Osteocyte (in vitro differentiated cells): Measurements from ENCODE around the gene MYO1D. TPM values are rescaled to one million over a fixed set of nuclear protein-coding genes. Genes with fewer than 3 reads are reported as not detected.

Experiments
- DNase-seq: peaks from one replicate; pipeline ENCODE4 v3.0.0; 2021; ENCODE audit warnings: mixed read lengths; ENCODE audit not compliant: unreplicated experiment; ENCODE audit errors: extremely low spot score
- H3K27ac Mint-ChIP-seq: one replicate; pipeline ENCODE4 v1.8.0; 2021; ENCODE audit warnings: mild to moderate bottlenecking, mixed read lengths; ENCODE audit not compliant: unreplicated experiment
- H3K27me3 Mint-ChIP-seq: one replicate; pipeline ENCODE4 v1.8.0; 2021; ENCODE audit warnings: mixed read lengths; ENCODE audit not compliant: unreplicated experiment
- H3K36me3 Mint-ChIP-seq: one replicate; pipeline ENCODE4 v1.8.0; 2021; ENCODE audit warnings: mixed read lengths; ENCODE audit not compliant: unreplicated experiment
- H3K4me1 Mint-ChIP-seq: one replicate; pipeline ENCODE4 v1.8.0; 2021; ENCODE audit warnings: mixed read lengths; ENCODE audit not compliant: unreplicated experiment
- H3K4me3 Mint-ChIP-seq: one replicate; pipeline ENCODE4 v1.8.0; 2021; ENCODE audit warnings: mild to moderate bottlenecking, moderate library complexity, mixed read lengths; ENCODE audit not compliant: unreplicated experiment
- H3K9me3 Mint-ChIP-seq: one replicate; pipeline ENCODE4 v1.8.0; 2021; ENCODE audit warnings: mixed read lengths; ENCODE audit not compliant: unreplicated experiment
- total RNA-seq: library from RNA; stranded (reverse); gene quantifications from 2 replicates; pipeline ENCODE4 v1.2.1, GENCODE V29; 2021
- TF ChIP-seq, protein P1 (sequence below): fragments of 200-600 bp; sonication (generic); IDR thresholded peaks from 2 replicates; pipeline ENCODE4 v1.5.0; 2021; ENCODE audit warnings: antibody characterized with exemption, mild to moderate bottlenecking, moderate library complexity

MYO1D gene
- total RNA-seq, 1 donor from 2014 or later = 19.1 TPM

DNA sequence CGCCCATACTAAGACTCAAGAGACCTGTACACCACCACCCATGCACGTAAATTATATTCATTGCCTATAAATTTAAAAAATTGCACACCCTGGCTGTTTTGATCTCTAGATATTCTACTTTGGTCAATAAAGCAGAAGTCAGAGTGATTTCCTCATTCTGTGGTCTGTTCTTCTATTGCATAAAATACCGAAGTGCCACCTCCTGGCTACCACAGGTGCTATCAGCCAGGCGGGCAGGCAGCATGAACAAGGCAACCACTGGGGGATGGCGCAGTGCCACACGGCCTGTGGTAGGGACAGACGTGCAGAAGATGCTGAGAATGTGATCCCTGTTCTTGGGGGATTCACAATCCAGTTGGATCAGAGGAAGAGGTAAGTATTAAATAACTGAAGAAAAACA, 267.8 kb downstream of the MYO1D start:
- H3K27me3 Mint-ChIP-seq = no peaks in the 10 kb centered on the region
- TF ChIP-seq, protein P1, sequence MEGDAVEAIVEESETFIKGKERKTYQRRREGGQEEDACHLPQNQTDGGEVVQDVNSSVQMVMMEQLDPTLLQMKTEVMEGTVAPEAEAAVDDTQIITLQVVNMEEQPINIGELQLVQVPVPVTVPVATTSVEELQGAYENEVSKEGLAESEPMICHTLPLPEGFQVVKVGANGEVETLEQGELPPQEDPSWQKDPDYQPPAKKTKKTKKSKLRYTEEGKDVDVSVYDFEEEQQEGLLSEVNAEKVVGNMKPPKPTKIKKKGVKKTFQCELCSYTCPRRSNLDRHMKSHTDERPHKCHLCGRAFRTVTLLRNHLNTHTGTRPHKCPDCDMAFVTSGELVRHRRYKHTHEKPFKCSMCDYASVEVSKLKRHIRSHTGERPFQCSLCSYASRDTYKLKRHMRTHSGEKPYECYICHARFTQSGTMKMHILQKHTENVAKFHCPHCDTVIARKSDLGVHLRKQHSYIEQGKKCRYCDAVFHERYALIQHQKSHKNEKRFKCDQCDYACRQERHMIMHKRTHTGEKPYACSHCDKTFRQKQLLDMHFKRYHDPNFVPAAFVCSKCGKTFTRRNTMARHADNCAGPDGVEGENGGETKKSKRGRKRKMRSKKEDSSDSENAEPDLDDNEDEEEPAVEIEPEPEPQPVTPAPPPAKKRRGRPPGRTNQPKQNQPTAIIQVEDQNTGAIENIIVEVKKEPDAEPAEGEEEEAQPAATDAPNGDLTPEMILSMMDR = peak; percentile 17
- H3K27ac Mint-ChIP-seq = no peak overlapping the region
- no peak for DNase-seq
- H3K4me3 Mint-ChIP-seq = no peak overlapping the region
- H3K36me3 Mint-ChIP-seq = no peaks in the 10 kb centered on the region
- no peaks in the 10 kb centered on the region for H3K4me1 Mint-ChIP-seq
- H3K9me3 Mint-ChIP-seq = peaks cover 6% of the 10 kb centered on the region

DNA sequence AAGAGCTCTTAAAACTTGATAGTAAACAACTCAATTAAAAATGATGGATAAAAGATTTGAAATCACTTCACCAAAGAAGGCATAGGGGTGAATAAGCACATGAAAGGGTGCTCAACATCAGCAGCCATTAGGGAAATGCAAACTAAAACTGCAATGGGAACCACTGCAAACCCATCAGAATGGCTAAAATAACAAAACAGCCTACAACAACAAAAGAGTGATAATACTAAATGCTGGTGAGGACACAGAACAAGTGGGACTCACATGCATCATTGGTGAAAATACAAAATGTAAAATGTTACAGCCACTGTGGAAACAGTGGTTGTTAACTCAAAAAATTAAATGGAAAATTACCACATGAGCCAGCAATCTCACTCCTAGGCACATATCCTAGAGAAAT, 268.7 kb downstream of the MYO1D start:
- Mint-ChIP-seq H3K36me3 (no peaks in the 10 kb centered on the region), H3K4me1 (no peaks in the 10 kb centered on the region)

DNA sequence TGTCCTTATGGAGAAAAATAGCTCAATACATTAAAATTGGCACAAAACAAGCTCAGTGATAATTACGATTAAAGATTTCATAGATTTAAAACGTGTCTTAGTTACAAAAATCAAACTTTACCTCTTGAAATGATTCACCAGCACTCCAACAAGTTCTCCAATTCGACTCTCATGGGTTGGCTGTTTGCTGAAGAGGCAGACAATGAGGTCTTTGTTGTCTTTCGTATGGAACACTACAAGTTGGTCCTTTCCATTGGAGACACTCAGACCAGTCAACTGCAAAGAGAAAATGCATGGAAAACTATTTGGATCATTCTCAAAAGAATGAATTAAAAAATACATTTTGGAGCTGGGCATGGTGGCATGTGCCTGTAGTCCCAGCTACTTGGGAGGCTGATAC, 272.0 kb downstream of the MYO1D start:
- Mint-ChIP-seq H3K4me1 (no peaks in the 10 kb centered on the region), H3K27ac (no peak overlapping the region), H3K4me3 (no peak overlapping the region), H3K36me3 (no peaks in the 10 kb centered on the region), H3K9me3 (peaks cover 15% of the 10 kb centered on the region), H3K27me3 (no peaks in the 10 kb centered on the region)
- TF ChIP-seq, protein P1 = no peak
- no peak for DNase-seq

More for the DNA sequence above, 268.7 kb downstream of the MYO1D start:
- H3K9me3 Mint-ChIP-seq = peaks cover 6% of the 10 kb centered on the region
- no peak overlapping the region for H3K27ac Mint-ChIP-seq
- no peaks in the 10 kb centered on the region for H3K27me3 Mint-ChIP-seq
- no peak overlapping the region for H3K4me3 Mint-ChIP-seq
- DNase-seq = no peak
- TF ChIP-seq, protein P1 = no peak

DNA sequence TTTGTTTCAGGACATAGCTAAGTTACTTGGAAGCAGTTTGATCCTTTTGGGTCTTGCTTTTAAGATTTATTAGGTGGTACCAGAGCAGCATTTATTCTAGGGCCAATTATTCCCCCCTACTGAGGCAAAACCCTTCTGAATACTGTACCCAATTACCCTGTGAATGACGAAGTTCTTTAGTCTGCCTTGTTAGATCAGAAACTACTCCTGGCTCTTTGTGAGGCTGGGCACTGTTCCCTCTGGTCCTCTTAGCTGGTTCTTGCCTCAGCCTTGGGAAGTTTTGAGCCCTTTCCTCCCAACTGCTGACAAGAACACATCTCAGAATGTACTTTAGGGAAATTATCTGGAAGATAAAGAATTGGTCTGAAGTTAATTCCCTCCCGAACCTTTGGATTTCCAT, 274.5 kb downstream of the MYO1D start:
- peaks cover 11% of the 10 kb centered on the region for H3K9me3 Mint-ChIP-seq
- no peak overlapping the region for H3K27ac Mint-ChIP-seq
- no peaks in the 10 kb centered on the region for H3K36me3 Mint-ChIP-seq
- H3K4me1 Mint-ChIP-seq = no peaks in the 10 kb centered on the region
- DNase-seq = no peak
- H3K4me3 Mint-ChIP-seq = no peak overlapping the region
- TF ChIP-seq, protein P1 = no peak
- H3K27me3 Mint-ChIP-seq = no peaks in the 10 kb centered on the region

DNA sequence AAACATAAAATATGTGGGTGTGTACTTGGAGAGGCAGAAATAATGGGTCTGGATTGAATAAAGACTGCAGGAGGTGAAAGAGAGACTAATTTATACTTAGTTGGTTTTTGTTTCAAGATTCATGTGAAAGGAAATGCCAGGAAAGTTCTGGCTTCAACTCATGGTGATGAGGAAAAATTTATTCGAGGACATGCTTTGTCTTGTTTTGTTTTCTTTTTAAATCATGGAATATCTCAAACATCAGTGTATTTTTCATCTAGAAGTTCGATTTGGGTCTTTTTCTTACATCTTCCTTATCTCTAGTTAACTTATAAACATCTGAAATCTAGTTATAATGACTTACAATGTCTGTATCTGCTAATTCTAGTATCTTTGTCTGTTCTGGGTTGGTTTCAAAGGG, 275.1 kb downstream of the MYO1D start:
- H3K4me1 Mint-ChIP-seq = no peaks in the 10 kb centered on the region
- no peak overlapping the region for H3K27ac Mint-ChIP-seq
- no peaks in the 10 kb centered on the region for H3K27me3 Mint-ChIP-seq
- no peak overlapping the region for H3K4me3 Mint-ChIP-seq
- no peak for DNase-seq
- H3K9me3 Mint-ChIP-seq = peaks cover 11% of the 10 kb centered on the region
- TF ChIP-seq, protein P1 = no peak
- no peaks in the 10 kb centered on the region for H3K36me3 Mint-ChIP-seq
